ENCODE measurements around the gene NUMA1.

DNA sequence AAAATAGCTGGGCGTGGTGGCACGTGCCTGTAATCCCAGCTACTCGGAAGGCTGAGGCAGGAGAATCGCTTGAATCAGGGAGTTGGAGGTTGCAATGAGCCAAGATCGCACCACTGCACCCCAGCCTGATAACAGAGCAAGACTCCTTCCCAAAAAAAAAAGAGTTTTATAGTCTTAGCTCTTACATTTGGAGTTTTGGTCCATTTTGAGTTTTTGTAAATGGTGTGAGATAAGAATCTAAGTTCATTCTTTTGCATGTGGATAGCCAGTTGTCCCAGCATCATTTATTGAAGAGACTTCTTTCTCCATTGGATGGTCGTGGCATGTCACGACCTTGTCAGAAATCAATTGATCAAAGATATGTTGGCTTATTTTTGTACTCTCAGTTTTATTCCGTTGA, 116.9 kb downstream of the NUMA1 start:
- TF ChIP-seq CTCF (IDR thresholded peaks at IDR 0.05): no peak
- TF ChIP-seq POLR2A (IDR thresholded peaks at IDR 0.05): no peak

Measured in tibial nerve (tissue), 3 donors.